ENCODE data around the gene CDKL5.

Gene CDKL5

GRCh38 chrX:18594079-18594478 is 168.7 kb downstream of the CDKL5 start:
- no peak for ATAC-seq (replicated peaks; ENCODE audit: extremely low read depth, poor library complexity, severe bottlenecking)
- H3K27me3 Mint-ChIP-seq = no peaks in the 10 kb centered on the region
- no peak for DNase-seq (ENCODE audit: low spot score in 2 of 2)
- no peak overlapping the region for H3K27ac Mint-ChIP-seq (ENCODE audit: low read depth)
- no peaks in the 10 kb centered on the region for H3K9me3 Mint-ChIP-seq
- peaks cover 4% of the 10 kb centered on the region for H3K4me1 Mint-ChIP-seq
- H3K4me3 Mint-ChIP-seq = no peak overlapping the region
- H3K36me3 Mint-ChIP-seq (ENCODE audit: insufficient read depth) = peaks cover 9% of the 10 kb centered on the region

- no peak overlapping the region for H3K4me3 Mint-ChIP-seq
- H3K36me3 Mint-ChIP-seq (ENCODE audit: insufficient read depth) = peaks cover 5% of the 10 kb centered on the region
- no peaks in the 10 kb centered on the region for H3K9me3 Mint-ChIP-seq
- no peak for ATAC-seq (replicated peaks; ENCODE audit: extremely low read depth, poor library complexity, severe bottlenecking)
- H3K27me3 Mint-ChIP-seq = no peaks in the 10 kb centered on the region
- no peak overlapping the region for H3K27ac Mint-ChIP-seq (ENCODE audit: low read depth)
- DNase-seq (ENCODE audit: low spot score in 2 of 2) = no peak
- no peaks in the 10 kb centered on the region for H3K4me1 Mint-ChIP-seq
Measured at GRCh38 chrX:18596096-18596495, 170.7 kb downstream of the CDKL5 start.

DNA sequence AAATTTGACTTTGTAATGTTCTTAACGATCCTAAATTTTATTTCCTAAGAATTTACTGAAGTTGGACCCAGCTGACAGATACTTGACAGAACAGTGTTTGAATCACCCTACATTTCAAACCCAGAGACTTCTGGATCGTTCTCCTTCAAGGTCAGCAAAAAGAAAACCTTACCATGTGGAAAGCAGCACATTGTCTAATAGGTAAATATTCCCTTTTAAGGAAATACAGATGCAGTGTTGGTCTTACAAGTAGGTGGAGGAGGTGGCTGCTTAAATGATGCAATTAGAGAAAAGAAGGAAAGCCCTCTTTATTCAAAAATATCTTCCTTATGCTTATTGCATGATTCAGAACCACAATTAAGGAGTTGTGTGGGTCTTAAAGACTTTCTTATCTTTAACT is 173.0 kb downstream of the CDKL5 start:
- Mint-ChIP-seq H3K9me3 (no peaks in the 10 kb centered on the region), H3K4me3 (no peak overlapping the region), H3K27ac (ENCODE audit: low read depth) (no peak overlapping the region), H3K36me3 (ENCODE audit: insufficient read depth) (peaks cover 7% of the 10 kb centered on the region), H3K4me1 (no peaks in the 10 kb centered on the region), H3K27me3 (no peaks in the 10 kb centered on the region)
- DNase-seq (ENCODE audit: low spot score in 2 of 2) = no peak
- ATAC-seq (replicated peaks; ENCODE audit: extremely low read depth, poor library complexity, severe bottlenecking) = no peak

DNA sequence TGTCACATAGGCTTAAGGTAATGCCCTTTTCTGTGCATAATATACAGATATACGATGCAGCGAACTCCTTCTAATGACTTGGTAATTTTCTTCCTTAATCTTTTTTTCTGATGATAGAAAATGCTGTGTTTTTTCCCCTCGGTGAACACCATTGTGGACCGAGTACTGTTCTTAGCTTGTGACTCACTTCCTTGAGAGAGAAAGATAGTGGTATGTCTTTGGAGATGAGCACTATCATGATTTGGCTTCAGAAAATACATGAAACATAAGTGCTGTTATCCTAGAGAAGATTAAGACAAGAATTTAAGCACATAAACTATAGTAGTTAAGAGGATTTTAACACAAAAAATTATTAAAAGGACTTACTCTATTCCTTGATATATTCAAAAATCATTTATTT is 182.6 kb downstream of the CDKL5 start:
- DNase-seq (ENCODE audit: low spot score in 2 of 2) = no peak
- Mint-ChIP-seq H3K4me3 (no peak overlapping the region), H3K27ac (ENCODE audit: low read depth) (no peak overlapping the region), H3K36me3 (ENCODE audit: insufficient read depth) (peaks cover 11% of the 10 kb centered on the region), H3K4me1 (no peaks in the 10 kb centered on the region), H3K9me3 (no peaks in the 10 kb centered on the region), H3K27me3 (no peaks in the 10 kb centered on the region)
- no peak for ATAC-seq (replicated peaks; ENCODE audit: extremely low read depth, poor library complexity, severe bottlenecking)

- DNase-seq (ENCODE audit: low spot score in 2 of 2) (no peak), ATAC-seq (replicated peaks; ENCODE audit: extremely low read depth, poor library complexity, severe bottlenecking) (no peak)
- Mint-ChIP-seq H3K4me3 (no peak overlapping the region), H3K27me3 (no peaks in the 10 kb centered on the region), H3K36me3 (ENCODE audit: insufficient read depth) (peaks cover 5% of the 10 kb centered on the region), H3K27ac (ENCODE audit: low read depth) (no peak overlapping the region), H3K4me1 (no peaks in the 10 kb centered on the region), H3K9me3 (no peaks in the 10 kb centered on the region)
Measured at GRCh38 chrX:18613930-18614639, 188.7 kb downstream of the CDKL5 start.

DNA sequence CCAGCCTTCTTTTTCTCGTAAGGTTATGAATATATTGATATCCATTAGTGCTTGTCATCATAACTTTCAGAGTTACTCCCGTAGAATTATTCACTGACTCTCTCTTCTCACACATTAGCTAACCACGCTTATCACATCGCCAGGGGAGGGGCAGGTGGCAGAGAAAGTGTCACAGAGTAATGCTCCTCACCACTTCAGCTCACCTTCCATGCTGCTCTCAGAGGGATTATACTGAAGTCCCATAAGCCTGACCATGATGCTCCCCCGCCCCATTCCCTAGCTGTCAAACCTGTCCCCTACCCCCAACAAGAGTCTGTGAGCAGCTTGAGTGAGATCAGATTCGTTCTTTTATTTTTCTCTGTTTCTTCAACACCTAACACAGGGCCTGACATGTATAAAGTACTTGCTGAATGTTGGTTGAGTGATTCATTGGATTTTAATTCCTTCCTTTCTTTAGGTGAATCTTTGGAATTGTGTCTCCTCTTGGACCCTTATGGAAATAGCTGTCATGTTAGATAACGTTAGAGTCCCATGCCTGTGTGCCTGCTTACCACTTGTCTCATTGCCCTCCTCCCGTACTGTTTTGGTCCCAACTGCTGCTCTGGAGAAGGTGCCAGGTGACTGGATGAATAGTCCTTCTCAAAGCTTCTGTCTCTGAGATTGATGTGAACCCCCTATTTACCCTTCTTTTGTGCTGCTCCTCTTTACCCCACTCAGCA is 191.4 kb downstream of the CDKL5 start:
- Mint-ChIP-seq H3K4me1 (no peaks in the 10 kb centered on the region), H3K36me3 (ENCODE audit: insufficient read depth) (peaks cover 2% of the 10 kb centered on the region), H3K4me3 (no peak overlapping the region), H3K27me3 (no peaks in the 10 kb centered on the region), H3K9me3 (no peaks in the 10 kb centered on the region), H3K27ac (ENCODE audit: low read depth) (no peak overlapping the region)
- no peak for DNase-seq (ENCODE audit: low spot score in 2 of 2)
- no peak for ATAC-seq (replicated peaks; ENCODE audit: extremely low read depth, poor library complexity, severe bottlenecking)

DNA sequence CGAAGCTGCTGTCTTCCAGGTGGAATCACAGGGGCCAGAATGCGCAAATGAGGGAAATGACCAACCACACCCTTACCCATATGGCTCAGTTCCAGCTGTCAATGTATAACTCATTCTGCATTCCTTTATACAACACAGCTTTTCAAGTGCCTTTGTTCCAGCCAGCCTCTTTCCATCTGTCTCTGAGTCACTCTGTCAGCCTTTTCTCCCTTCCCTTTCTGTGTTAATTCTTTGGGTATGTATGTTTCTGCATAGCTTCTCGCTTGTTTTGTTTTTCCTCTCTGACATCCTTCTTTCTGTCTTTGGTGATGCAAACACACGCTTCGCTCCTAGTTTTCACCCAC is 192.0 kb downstream of the CDKL5 start:
- H3K9me3 Mint-ChIP-seq = no peaks in the 10 kb centered on the region
- H3K4me1 Mint-ChIP-seq = no peaks in the 10 kb centered on the region
- DNase-seq (ENCODE audit: low spot score in 2 of 2) (no peak), ATAC-seq (replicated peaks; ENCODE audit: extremely low read depth, poor library complexity, severe bottlenecking) (no peak)
- no peaks in the 10 kb centered on the region for H3K27me3 Mint-ChIP-seq
- no peak overlapping the region for H3K4me3 Mint-ChIP-seq
- H3K27ac Mint-ChIP-seq (ENCODE audit: low read depth) = no peak overlapping the region
- peaks cover 2% of the 10 kb centered on the region for H3K36me3 Mint-ChIP-seq (ENCODE audit: insufficient read depth)

- no peaks in the 10 kb centered on the region for H3K27me3 Mint-ChIP-seq
- ATAC-seq (replicated peaks; ENCODE audit: extremely low read depth, poor library complexity, severe bottlenecking) = no peak
- no peaks in the 10 kb centered on the region for H3K9me3 Mint-ChIP-seq
- no peaks in the 10 kb centered on the region for H3K4me1 Mint-ChIP-seq
- H3K27ac Mint-ChIP-seq (ENCODE audit: low read depth) = no peak overlapping the region
- H3K36me3 Mint-ChIP-seq (ENCODE audit: insufficient read depth) = peaks cover 2% of the 10 kb centered on the region
- DNase-seq (ENCODE audit: low spot score in 2 of 2) = no peak
- no peak overlapping the region for H3K4me3 Mint-ChIP-seq
Measured at GRCh38 chrX:18619288-18619687, 193.9 kb downstream of the CDKL5 start.

DNA sequence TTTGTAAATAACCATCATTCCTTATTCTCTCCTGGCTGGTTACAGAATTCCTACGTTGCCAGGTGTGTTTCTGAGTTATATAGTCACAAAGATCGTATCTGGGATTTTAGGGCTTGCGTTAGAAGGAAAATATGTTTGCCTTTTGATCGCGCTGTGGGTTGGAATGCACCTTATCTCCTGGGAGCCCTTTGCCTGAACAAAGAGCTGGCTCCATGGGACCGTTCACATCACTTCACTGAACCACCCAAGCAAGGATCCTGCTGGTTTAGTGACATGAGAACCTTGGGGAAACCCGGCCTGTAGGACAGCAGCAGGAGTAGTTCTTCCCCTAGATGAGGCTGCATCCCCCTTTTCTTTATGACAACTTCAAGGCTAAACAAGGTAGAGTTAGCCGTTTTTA is 194.9 kb downstream of the CDKL5 start:
- no peaks in the 10 kb centered on the region for H3K27me3 Mint-ChIP-seq
- H3K36me3 Mint-ChIP-seq (ENCODE audit: insufficient read depth) = peaks cover 2% of the 10 kb centered on the region
- ATAC-seq (replicated peaks; ENCODE audit: extremely low read depth, poor library complexity, severe bottlenecking) = no peak
- no peaks in the 10 kb centered on the region for H3K9me3 Mint-ChIP-seq
- H3K4me3 Mint-ChIP-seq = no peak overlapping the region
- H3K27ac Mint-ChIP-seq (ENCODE audit: low read depth) = no peak overlapping the region
- H3K4me1 Mint-ChIP-seq = no peaks in the 10 kb centered on the region
- no peak for DNase-seq (ENCODE audit: low spot score in 2 of 2)

GRCh38 chrX:18624599-18624998 is 199.2 kb downstream of the CDKL5 start:
- Mint-ChIP-seq H3K4me3 (no peak overlapping the region), H3K27me3 (no peaks in the 10 kb centered on the region), H3K36me3 (ENCODE audit: insufficient read depth) (peaks cover 5% of the 10 kb centered on the region), H3K9me3 (no peaks in the 10 kb centered on the region), H3K27ac (ENCODE audit: low read depth) (no peak overlapping the region), H3K4me1 (no peaks in the 10 kb centered on the region)
- no peak for ATAC-seq (replicated peaks; ENCODE audit: extremely low read depth, poor library complexity, severe bottlenecking)
- DNase-seq (ENCODE audit: low spot score in 2 of 2) = no peak

GRCh38 chrX:18630934-18631333 is 205.5 kb downstream of the CDKL5 start:
- no peak for DNase-seq (ENCODE audit: low spot score in 2 of 2)
- Mint-ChIP-seq H3K4me3 (no peak overlapping the region), H3K9me3 (no peaks in the 10 kb centered on the region), H3K27me3 (no peaks in the 10 kb centered on the region), H3K27ac (ENCODE audit: low read depth) (no peak overlapping the region), H3K36me3 (ENCODE audit: insufficient read depth) (peaks cover 6% of the 10 kb centered on the region), H3K4me1 (no peaks in the 10 kb centered on the region)
- ATAC-seq (replicated peaks; ENCODE audit: extremely low read depth, poor library complexity, severe bottlenecking) = no peak

DNA sequence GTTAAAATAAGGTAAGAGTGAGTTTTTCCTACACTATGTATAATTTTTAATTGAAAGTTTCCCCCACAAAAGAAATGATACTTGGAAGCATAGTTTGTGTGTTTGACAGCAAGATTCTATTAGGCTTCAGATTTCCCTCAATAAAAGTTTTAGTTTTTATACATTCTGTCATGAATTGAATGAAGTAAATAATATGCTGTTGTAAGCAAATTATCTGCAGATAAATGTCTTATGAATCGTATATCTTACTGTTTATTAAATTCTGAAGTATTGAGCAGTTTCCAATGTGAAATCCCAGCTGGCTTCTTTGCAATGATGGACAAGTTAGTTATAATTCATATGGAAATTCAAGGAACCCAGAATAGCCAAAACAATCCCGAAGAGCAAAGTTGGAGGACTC is 213.0 kb downstream of the CDKL5 start:
- DNase-seq (ENCODE audit: low spot score in 2 of 2) (no peak), ATAC-seq (replicated peaks; ENCODE audit: extremely low read depth, poor library complexity, severe bottlenecking) (no peak)
- Mint-ChIP-seq H3K27ac (ENCODE audit: low read depth) (no peak overlapping the region), H3K36me3 (ENCODE audit: insufficient read depth) (no peaks in the 10 kb centered on the region), H3K9me3 (no peaks in the 10 kb centered on the region), H3K27me3 (no peaks in the 10 kb centered on the region), H3K4me1 (no peaks in the 10 kb centered on the region), H3K4me3 (no peak overlapping the region)

DNA sequence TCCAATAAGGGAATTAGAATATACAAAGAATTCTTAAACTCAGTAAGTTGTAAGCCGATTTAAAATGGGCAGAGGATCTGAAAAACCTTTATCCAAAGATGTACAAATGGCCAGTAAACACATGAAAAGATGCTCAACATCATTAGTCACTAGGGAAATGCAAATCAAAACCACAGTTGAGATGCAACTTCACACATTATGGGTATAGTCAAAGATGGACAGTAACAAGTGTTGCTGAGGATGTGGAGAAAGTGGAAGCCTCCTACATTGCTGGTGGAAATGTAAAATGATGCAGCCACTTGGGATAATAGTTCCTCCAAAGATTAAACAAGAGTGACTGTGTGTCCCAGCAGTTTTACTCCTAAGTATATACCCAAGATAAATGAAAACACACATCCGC is 213.9 kb downstream of the CDKL5 start:
- Mint-ChIP-seq H3K27ac (ENCODE audit: low read depth) (no peak overlapping the region), H3K27me3 (no peaks in the 10 kb centered on the region), H3K4me3 (no peak overlapping the region), H3K36me3 (ENCODE audit: insufficient read depth) (no peaks in the 10 kb centered on the region), H3K4me1 (no peaks in the 10 kb centered on the region), H3K9me3 (no peaks in the 10 kb centered on the region)
- ATAC-seq (replicated peaks; ENCODE audit: extremely low read depth, poor library complexity, severe bottlenecking) (no peak), DNase-seq (ENCODE audit: low spot score in 2 of 2) (no peak)
